HG02885 (cell line): Measurements from ENCODE around the gene RAP1GAP.

Experiments used
- ATAC-seq: cut with Tn5 transposase; IDR thresholded peaks from one replicate; pipeline ENCODE4 v1.9.1; 2021; ENCODE audit warnings: mild to moderate bottlenecking; ENCODE audit not compliant: unreplicated experiment, poor library complexity

RAP1GAP gene

GRCh38 chr1:21630571-21631343 is 38.4 kb downstream of the RAP1GAP start:
- no peak for ATAC-seq

GRCh38 chr1:21629971-21630370 is 39.2 kb downstream of the RAP1GAP start:
- ATAC-seq: no peak

GRCh38 chr1:21628798-21629393 is 40.3 kb downstream of the RAP1GAP start:
- ATAC-seq: no peak

- ATAC-seq: no peak
These were observed 42.2 kb downstream of the RAP1GAP start for GRCh38 chr1:21626921-21627339.

- ATAC-seq: no peak
These were observed 43.6 kb downstream of the RAP1GAP start for GRCh38 chr1:21625390-21626190.

- no peak for ATAC-seq
These were observed 44.4 kb downstream of the RAP1GAP start for GRCh38 chr1:21624571-21625389.

GRCh38 chr1:21623410-21623961 is 45.7 kb downstream of the RAP1GAP start:
- ATAC-seq: no peak

- no peak for ATAC-seq
These were observed 46.5 kb downstream of the RAP1GAP start for GRCh38 chr1:21622466-21623315.

GRCh38 chr1:21621761-21622436 is 47.3 kb downstream of the RAP1GAP start:
- no peak for ATAC-seq

GRCh38 chr1:21621051-21621450 is 48.1 kb downstream of the RAP1GAP start:
- no peak for ATAC-seq

- ATAC-seq: no peak
These were observed 48.7 kb downstream of the RAP1GAP start for GRCh38 chr1:21620496-21620895.

GRCh38 chr1:21620011-21620410 is 49.1 kb downstream of the RAP1GAP start:
- no peak for ATAC-seq

- no peak for ATAC-seq
These were observed 49.7 kb downstream of the RAP1GAP start for GRCh38 chr1:21619375-21619947.

- no peak for ATAC-seq
These were observed 50.4 kb downstream of the RAP1GAP start for GRCh38 chr1:21618561-21619374.

GRCh38 chr1:21618059-21618458 is 51.1 kb downstream of the RAP1GAP start:
- no peak for ATAC-seq

GRCh38 chr1:21617126-21617738 is 51.9 kb downstream of the RAP1GAP start:
- no peak for ATAC-seq

- no peak for ATAC-seq
These were observed 52.8 kb downstream of the RAP1GAP start for GRCh38 chr1:21616372-21616771.
